NK-92 (cell line): ENCODE data around the gene AGPAT4.

Experiments used
- DNase-seq: peaks from one replicate; lab custom pipeline; 2025; ENCODE audit not compliant: unreplicated experiment; lab: John Stamatoyannopoulos, UW

Gene AGPAT4

GRCh38 chr6:161257793-161258457 lies 15.9 kb downstream of the AGPAT4 start:
- DNase-seq: no peak

GRCh38 chr6:161256407-161256806 lies 17.5 kb downstream of the AGPAT4 start:
- no peak for DNase-seq

- DNase-seq: no peak
Measured at GRCh38 chr6:161255518-161255917, 18.3 kb downstream of the AGPAT4 start.

- DNase-seq: no peak
Measured at GRCh38 chr6:161254464-161255253, 19.2 kb downstream of the AGPAT4 start.

GRCh38 chr6:161254126-161254463 lies 19.8 kb downstream of the AGPAT4 start:
- no peak for DNase-seq

DNA sequence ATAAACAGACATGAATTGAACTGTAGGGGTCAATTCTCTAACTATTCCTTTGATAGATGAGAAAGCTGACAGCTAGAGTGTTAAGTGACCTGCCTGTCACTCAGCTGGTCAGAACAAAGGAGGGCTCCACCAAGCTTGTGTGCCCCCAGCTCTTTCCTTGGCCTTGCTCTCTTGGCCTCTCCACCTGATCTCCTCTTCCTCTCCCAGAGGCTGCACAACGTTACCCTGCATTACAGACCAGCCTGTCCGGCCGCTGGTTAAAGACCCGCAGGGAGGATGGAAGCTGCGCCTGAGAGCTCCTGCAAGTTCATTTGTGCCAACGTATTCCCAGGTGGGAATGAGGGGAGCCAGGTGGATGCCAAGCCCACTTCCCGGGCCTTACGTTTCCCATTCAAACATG lies 22.5 kb downstream of the AGPAT4 start:
- DNase-seq: no peak

GRCh38 chr6:161249327-161249726 lies 24.5 kb downstream of the AGPAT4 start:
- DNase-seq: no peak

DNA sequence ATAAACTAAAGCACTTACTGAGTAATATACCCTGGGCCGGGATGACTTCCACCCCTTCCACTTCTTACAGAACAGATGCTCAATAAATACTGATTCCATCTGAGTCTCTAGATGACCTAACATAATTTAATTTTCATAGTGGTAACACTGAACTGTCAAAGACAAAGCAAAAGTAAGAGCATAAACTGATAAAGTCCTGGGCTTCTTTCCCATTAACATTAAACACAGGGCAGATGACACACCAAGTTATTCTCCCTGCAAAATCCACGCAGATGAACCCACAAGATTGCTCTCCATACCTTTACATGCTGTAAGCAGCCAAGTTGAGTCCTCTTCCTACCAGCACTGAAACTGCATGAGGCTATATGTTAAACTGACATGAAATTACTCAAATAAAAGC lies 27.1 kb downstream of the AGPAT4 start:
- no peak for DNase-seq

DNA sequence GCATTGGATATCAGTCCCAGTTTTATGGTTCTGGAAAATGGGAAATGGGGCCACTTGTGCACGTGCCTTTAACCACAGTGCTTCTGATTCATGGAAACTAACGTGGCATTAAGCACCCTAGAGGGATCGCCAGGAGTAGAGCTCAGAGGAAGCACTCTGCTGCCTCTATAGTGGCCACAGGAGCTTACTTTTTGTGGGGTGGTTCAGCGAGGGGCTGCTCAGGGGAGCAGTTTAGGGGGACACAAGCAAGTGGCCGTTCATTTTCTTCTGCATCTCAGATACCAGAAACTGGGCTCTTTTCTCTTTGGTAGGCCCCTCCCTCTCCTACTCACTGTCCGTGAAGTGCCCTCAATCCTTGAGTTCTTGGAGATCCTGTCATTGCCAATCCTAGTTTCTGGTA lies 28.5 kb downstream of the AGPAT4 start:
- no peak for DNase-seq

DNA sequence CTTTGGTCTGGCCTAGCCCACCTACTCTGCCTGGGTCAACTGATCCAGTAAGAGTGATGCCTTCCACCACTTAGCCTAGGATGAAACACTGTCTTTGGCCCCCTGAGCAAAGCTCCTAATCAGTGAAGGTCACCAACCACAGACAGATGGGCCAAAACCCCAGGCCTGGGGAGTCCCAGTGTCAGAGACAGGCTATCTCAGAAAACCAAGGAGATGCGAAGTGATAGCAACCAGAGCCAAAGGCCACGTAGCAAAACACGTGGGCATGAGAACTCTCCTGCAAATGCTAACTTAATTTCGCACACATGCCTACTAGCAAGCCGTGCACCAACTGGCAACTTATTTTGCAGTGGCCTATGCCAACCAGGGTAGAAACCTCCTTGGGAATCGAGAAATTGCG lies 29.1 kb downstream of the AGPAT4 start:
- no peak for DNase-seq

- DNase-seq: no peak
Measured at GRCh38 chr6:161242779-161243693, 30.8 kb downstream of the AGPAT4 start.

DNA sequence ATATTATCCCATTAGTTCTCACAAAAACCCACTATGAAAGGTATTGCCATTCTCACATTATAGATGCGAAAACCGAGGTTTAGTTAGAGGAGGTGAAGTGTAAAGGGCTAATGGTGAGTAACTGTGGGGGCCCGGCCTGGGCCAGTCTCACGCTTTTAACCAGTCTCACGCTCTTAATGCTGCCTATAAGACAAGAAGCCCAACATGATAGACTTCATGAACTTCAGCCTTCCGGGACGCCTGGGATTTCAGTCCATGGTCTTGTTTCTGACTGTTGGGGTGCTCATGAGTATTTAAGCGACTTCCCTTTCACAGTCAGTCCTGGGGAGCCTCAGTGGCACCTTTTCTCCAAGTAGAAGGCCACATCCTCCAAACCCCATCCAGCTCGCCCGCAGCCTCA lies 31.7 kb downstream of the AGPAT4 start:
- DNase-seq: no peak

- no peak for DNase-seq
Measured at GRCh38 chr6:161239001-161239400, 34.9 kb downstream of the AGPAT4 start.

- no peak for DNase-seq
Measured at GRCh38 chr6:161238500-161238899, 35.4 kb downstream of the AGPAT4 start.

DNA sequence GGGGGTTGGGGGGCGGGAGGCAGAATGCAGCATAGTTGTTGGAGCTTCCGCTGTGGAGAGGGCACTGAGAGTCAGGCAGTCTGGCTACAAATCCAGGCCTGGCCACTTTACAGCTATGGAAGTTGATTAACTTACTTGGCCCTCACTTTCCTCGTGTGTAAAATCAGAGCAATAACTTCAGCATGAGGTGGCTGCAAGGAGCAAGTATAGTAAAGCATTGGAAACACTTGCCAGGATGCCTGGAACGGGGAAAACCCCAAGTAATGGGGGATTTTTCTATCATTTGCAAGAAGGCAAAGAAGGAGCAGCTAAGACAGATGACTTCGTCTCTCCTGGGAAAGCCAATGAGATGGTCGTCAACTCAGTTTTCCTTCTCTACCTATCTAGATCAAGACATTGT lies 35.8 kb downstream of the AGPAT4 start:
- no peak for DNase-seq

DNA sequence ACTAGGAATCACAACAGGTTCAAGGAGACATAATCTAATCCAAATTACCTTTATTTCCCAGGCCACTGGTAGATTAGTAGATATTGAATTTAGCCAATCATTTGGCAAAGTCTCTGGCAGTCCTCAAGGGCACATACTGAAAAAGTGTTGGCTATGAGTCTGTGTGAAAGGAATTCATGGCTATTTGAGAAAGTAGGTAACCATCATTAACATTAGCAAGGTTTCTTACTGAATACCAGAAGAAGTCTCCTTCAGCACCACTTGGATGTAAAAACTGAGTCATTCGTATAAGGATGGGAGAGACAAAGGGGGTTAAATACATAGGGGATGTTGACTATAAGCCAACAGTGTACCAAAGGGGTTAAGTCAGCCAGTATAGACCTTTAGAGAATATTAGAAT lies 36.7 kb downstream of the AGPAT4 start:
- DNase-seq: no peak

- DNase-seq: no peak
Measured at GRCh38 chr6:161235776-161236633, 37.9 kb downstream of the AGPAT4 start.

DNA sequence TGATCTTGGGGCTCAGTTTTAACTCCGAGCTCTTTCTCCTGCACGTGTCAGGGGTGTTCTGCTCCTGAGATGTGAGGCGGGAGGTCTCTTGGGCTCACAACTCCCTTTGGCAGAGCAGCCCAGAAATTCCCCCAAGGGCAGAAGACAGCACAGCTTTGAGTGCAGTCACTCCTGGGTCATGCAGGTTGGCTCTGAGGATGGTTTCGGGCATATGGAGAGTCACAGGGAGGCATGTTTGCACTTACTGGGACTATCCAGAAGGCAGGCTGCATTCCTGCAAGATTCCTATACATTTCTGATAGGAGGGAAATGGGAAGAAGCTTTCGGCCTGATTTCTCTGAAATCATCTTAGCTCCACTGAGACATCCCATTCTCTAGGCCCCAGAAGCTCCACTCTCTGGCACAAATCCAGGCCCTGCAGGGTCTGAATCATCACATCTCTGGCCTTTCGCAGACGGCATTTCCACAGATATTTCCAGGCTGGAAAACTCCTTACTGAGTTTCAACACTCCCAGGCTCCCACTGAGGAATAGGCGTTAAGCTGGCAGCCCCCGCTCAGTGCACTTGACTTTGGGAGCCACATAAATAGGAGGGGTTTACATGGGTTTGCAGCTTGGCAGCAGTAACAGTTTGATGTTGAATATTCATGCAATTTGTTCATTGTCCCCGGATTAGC lies 39.7 kb downstream of the AGPAT4 start:
- DNase-seq: no peak

- DNase-seq: no peak
Measured at GRCh38 chr6:161232467-161232866, 41.4 kb downstream of the AGPAT4 start.

- no peak for DNase-seq
Measured at GRCh38 chr6:161232010-161232409, 41.9 kb downstream of the AGPAT4 start.
